ENCODE data around the gene GYS1. TPM values are rescaled to one million over a fixed set of nuclear protein-coding genes. Genes with fewer than 3 reads are reported as not detected.
"Not testable (repeated sequence)": the region's sequence is repeated elsewhere in the genome, so short reads cannot be mapped to it uniquely, and the experiment has no call there.

GYS1 gene
- total RNA-seq = 14.8 and 28.8 TPM in 2 replicates

- peak; percentile 99 for DNase-seq
Measured at GRCh38 chr19:48993175-48994034, at the start of gene GYS1, which contains the start of gene RUVBL2. Gene GYS1 (minus strand): TSS chr19:48993309. CDS start chr19:48993112, 197 bp downstream. Gene RUVBL2 (plus strand): TSS chr19:48993887. CDS start chr19:48993912, 25 bp downstream.

GRCh38 chr19:49042666-49043065, 49.6 kb upstream of the GYS1 start:
- DNase-seq = not testable (repeated sequence)

- DNase-seq = no peak
Measured at GRCh38 chr19:49042177-49042576, 49.1 kb upstream of the GYS1 start.

GRCh38 chr19:49039736-49040135, 46.6 kb upstream of the GYS1 start:
- not testable (repeated sequence) for DNase-seq

GRCh38 chr19:49038557-49039276, 45.6 kb upstream of the GYS1 start:
- DNase-seq = not testable (repeated sequence)

GRCh38 chr19:49038111-49038510, 45.0 kb upstream of the GYS1 start:
- DNase-seq = not testable (repeated sequence)

GRCh38 chr19:49036815-49037214, 43.7 kb upstream of the GYS1 start, which contains the start of gene CGB1:
Gene CGB1 (minus strand): TSS chr19:49036895. CDS start chr19:49036711, 184 bp downstream.
- not testable (repeated sequence) for DNase-seq

- not testable (repeated sequence) for DNase-seq
Measured at GRCh38 chr19:49031642-49032301, 38.7 kb upstream of the GYS1 start, which contains the start of gene CGB2. Gene CGB2 (plus strand): TSS chr19:49031890. CDS start chr19:49032096, 206 bp downstream.

- not testable (repeated sequence) for DNase-seq
Measured at GRCh38 chr19:49030323-49030722, 37.2 kb upstream of the GYS1 start.

GRCh38 chr19:49029749-49030148, 36.6 kb upstream of the GYS1 start:
- not testable (repeated sequence) for DNase-seq

GRCh38 chr19:49028686-49029085, 35.6 kb upstream of the GYS1 start:
- DNase-seq = not testable (repeated sequence)

- DNase-seq = not testable (repeated sequence)
Measured at GRCh38 chr19:49025599-49025998, 32.5 kb upstream of the GYS1 start.

GRCh38 chr19:49025088-49025487, 32.0 kb upstream of the GYS1 start:
- DNase-seq = not testable (repeated sequence)

GRCh38 chr19:49024233-49024632, 31.1 kb upstream of the GYS1 start, which contains the start of gene CGB3:
Gene CGB3 (minus strand): TSS chr19:49024333. CDS start chr19:49023971, 362 bp downstream.
- DNase-seq = not testable (repeated sequence)

GRCh38 chr19:49022116-49022515, 29.0 kb upstream of the GYS1 start:
- DNase-seq = no peak

- no peak for DNase-seq
Measured at GRCh38 chr19:49020931-49021895, 28.1 kb upstream of the GYS1 start.

GRCh38 chr19:49020342-49020741, 27.2 kb upstream of the GYS1 start:
- no peak for DNase-seq

GRCh38 chr19:49019242-49019932, 26.3 kb upstream of the GYS1 start:
- peak; percentile 60 for DNase-seq

- peak; percentile 19 for DNase-seq
Measured at GRCh38 chr19:49018388-49019241, 25.5 kb upstream of the GYS1 start.

Measured in dermis blood vessel endothelial cell (primary cell).